ENCODE data around the gene UBAC2.

The UBAC2 gene

GRCh38 chr13:99315186-99315585 is 114.5 kb downstream of the UBAC2 start:
- no peak for DNase-seq

GRCh38 chr13:99316224-99316623 is 115.6 kb downstream of the UBAC2 start:
- DNase-seq: no peak

- no peak for DNase-seq
These were observed 116.1 kb downstream of the UBAC2 start for GRCh38 chr13:99316657-99317256.

- DNase-seq: peak; percentile 53
These were observed 120.2 kb downstream of the UBAC2 start for GRCh38 chr13:99320693-99321481.

GRCh38 chr13:99321709-99322108 is 121.1 kb downstream of the UBAC2 start:
- DNase-seq: no peak

- peak; percentile 92 for DNase-seq
These were observed 121.8 kb downstream of the UBAC2 start for GRCh38 chr13:99322297-99323103.

GRCh38 chr13:99323488-99323887 is 122.8 kb downstream of the UBAC2 start:
- DNase-seq: no peak

GRCh38 chr13:99326012-99326411 is 125.4 kb downstream of the UBAC2 start:
- no peak for DNase-seq

- DNase-seq: no peak
These were observed 126.5 kb downstream of the UBAC2 start for GRCh38 chr13:99327126-99327525.

- DNase-seq: no peak
These were observed 127.1 kb downstream of the UBAC2 start for GRCh38 chr13:99327761-99328160.

GRCh38 chr13:99329477-99329876 is 128.8 kb downstream of the UBAC2 start:
- no peak for DNase-seq

- DNase-seq: no peak
These were observed 130.3 kb downstream of the UBAC2 start for GRCh38 chr13:99330942-99331341.

GRCh38 chr13:99331881-99332293 is 131.2 kb downstream of the UBAC2 start:
- DNase-seq: peak; percentile 47

GRCh38 chr13:99332456-99332855 is 131.8 kb downstream of the UBAC2 start:
- no peak for DNase-seq

GRCh38 chr13:99334221-99334620 is 133.6 kb downstream of the UBAC2 start:
- DNase-seq: no peak

- no peak for DNase-seq
These were observed 134.4 kb downstream of the UBAC2 start for GRCh38 chr13:99335087-99335486.

- DNase-seq: no peak
These were observed 134.9 kb downstream of the UBAC2 start for GRCh38 chr13:99335603-99336002.

- DNase-seq: no peak
These were observed 138.6 kb downstream of the UBAC2 start for GRCh38 chr13:99339230-99339721.

GRCh38 chr13:99339736-99340397 is 139.2 kb downstream of the UBAC2 start:
- peak; percentile 35 for DNase-seq

- DNase-seq: no peak
These were observed 140.0 kb downstream of the UBAC2 start for GRCh38 chr13:99340638-99341037.

- no peak for DNase-seq
These were observed 141.5 kb downstream of the UBAC2 start for GRCh38 chr13:99341969-99342722.

GRCh38 chr13:99342723-99343315 is 142.2 kb downstream of the UBAC2 start:
- no peak for DNase-seq
